GM12892 (cell line): ENCODE data around the gene JAZF1.

Experiments
- DNase-seq: peaks from one replicate; pipeline ENCODE4 v3.0.0; 2011; ENCODE audit not compliant: insufficient read length
- FAIRE-seq: peaks from 2 replicates; lab custom pipeline; 2011; peaks lifted over from hg19 to GRCh38; lab: Jason Lieb, UNC
- POLR2A ChIP-seq: IDR thresholded peaks from 2 replicates; pipeline ENCODE4 v1.6.1; 2011; ENCODE audit warnings: low read depth, low read length, control low read depth
- POLR2AphosphoS5 ChIP-seq: IDR thresholded peaks from 2 replicates; pipeline ENCODE4 v1.6.1; 2011; ENCODE audit warnings: low read depth, low read length, control low read depth
- TAF1 ChIP-seq: IDR thresholded peaks from 2 replicates; pipeline ENCODE4 v1.6.1; 2011; ENCODE audit warnings: low read depth, mild to moderate bottlenecking, control low read depth, low read length, borderline replicate concordance

JAZF1 gene

GRCh38 chr7:27960415-27960814 lies 220.2 kb downstream of the JAZF1 start:
- TF ChIP-seq TAF1 (no peak), POLR2A (no peak), POLR2AphosphoS5 (no peak)
- FAIRE-seq (no peak), DNase-seq (no peak)

DNA sequence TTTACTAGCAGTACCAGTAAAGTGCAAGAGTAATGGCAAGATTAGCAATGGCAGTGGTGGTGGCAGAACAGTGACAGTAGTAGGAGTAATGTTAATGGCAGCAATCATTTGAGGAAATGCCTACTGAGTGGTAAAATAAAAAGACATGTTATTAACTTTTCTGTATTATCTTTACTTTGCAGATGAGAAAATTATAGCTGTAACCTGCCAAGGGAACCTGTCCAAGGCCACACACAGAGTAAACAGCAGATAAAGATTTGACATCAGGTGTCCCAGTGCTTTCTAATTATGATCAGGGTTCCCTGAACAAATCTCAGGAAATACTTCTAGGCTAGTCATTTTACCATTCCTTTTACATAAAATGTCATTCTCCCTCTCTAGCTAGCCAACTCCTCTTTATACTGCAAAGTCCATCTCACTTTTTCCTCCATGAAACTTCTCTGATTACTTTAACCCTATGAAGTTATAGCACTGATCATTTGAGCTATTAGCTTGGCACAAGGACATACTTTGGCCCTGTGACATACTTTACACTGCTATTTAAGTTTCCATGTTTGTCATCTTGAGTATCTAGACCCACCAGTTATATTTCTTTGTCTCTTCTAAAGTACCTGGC lies 221.6 kb downstream of the JAZF1 start:
- FAIRE-seq: no peak
- no peak for DNase-seq
- TF ChIP-seq POLR2A: no peak
- no peak for TF ChIP-seq POLR2AphosphoS5

DNA sequence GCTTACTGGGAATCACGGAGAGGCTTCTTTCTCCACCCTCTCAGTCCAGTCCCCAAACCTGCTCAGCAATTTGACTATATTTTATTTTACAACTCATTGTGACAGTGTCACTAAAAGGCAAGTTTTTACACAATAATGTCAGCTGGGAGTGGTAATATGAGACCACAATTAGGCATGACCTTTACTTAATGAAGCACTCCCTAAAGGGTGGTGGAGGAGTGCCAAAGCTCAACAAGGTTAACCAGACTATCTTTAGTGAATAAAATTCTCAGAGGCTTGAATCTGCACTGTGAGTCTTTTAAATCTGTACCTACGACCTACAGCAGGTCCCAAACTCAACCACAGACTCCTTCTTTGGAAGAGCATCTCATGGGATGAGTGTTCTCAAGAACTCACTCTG lies 225.0 kb downstream of the JAZF1 start:
- no peak for FAIRE-seq
- TF ChIP-seq POLR2AphosphoS5: no peak
- DNase-seq: no peak

DNA sequence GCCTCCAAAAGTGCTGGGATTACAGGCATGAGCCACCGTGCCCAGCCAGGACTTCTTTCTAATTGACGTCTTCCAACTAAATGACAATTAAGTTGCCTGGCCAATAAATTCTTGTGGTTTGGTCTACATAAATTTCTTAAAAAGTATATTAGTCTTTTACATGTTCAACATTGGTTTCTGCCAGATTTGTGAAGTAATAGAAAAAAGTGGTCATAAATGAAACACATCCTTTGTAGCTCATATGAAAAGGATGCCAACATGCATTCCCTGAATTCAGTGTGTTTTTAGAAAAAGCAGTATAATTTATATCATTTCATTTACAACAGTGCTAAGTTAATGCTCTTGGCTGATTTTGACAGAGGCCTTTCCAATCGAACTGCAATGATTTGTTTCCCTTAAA lies 225.6 kb downstream of the JAZF1 start:
- DNase-seq: no peak
- no peak for FAIRE-seq
- TF ChIP-seq TAF1 (no peak), POLR2AphosphoS5 (no peak), POLR2A (no peak)

GRCh38 chr7:27953777-27954176 lies 226.8 kb downstream of the JAZF1 start:
- DNase-seq (no peak), FAIRE-seq (no peak)
- TF ChIP-seq POLR2A (no peak), POLR2AphosphoS5 (no peak), TAF1 (no peak)

DNA sequence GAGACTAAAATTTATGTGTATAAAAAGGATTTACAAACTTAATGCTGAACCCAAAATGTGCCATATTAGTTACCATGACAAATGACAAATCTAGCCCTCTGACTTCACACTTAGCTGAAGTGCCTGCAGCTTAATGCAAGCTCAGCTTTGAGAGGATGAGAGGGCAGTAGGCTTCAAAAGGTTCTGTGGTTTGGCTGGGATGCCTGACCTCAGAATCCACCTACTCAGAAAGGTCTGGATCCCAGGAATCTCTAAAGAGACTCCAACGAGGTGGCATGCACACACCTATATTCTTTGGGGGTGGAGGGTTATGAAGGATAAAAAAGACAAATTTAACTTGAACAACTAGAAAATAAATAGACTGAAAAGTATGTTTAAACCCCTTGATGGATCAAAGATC lies 227.2 kb downstream of the JAZF1 start:
- FAIRE-seq: no peak

GRCh38 chr7:27952456-27953285 lies 227.9 kb downstream of the JAZF1 start:
- TF ChIP-seq TAF1 (no peak), POLR2A (no peak), POLR2AphosphoS5 (no peak)
- FAIRE-seq (no peak), DNase-seq (no peak)

More for the DNA sequence above, 227.2 kb downstream of the JAZF1 start:
- no peak for DNase-seq
- no peak for TF ChIP-seq TAF1
- TF ChIP-seq POLR2AphosphoS5: no peak
- TF ChIP-seq POLR2A: no peak

GRCh38 chr7:27950123-27950522 lies 230.5 kb downstream of the JAZF1 start:
- FAIRE-seq (no peak), DNase-seq (no peak)
- TF ChIP-seq TAF1: no peak
- TF ChIP-seq POLR2A: no peak
- TF ChIP-seq POLR2AphosphoS5: no peak

DNA sequence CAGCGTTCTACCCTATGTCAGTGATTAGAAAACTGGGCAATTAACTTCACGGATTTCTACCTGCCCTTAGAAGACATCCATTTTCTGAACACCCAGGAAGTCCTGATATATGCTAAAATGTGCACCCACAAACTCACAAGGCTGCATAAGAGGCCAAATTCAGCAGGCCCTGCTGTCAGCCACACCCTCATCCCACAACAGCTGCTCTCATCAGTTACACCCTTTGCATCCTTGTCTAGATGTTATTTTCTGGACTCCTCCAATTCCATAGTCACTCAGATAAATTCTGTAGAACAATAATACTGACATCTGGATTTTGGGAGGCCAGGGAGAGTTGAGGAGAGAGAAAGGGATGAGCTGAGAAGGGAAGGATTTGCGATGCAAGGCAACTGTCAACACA lies 231.7 kb downstream of the JAZF1 start:
- TF ChIP-seq POLR2A: no peak
- TF ChIP-seq TAF1: no peak
- no peak for TF ChIP-seq POLR2AphosphoS5
- FAIRE-seq (no peak), DNase-seq (no peak)

GRCh38 chr7:27947586-27948278 lies 232.9 kb downstream of the JAZF1 start:
- DNase-seq: no peak
- TF ChIP-seq POLR2AphosphoS5 (no peak), POLR2A (no peak), TAF1 (no peak)
- no peak for FAIRE-seq

DNA sequence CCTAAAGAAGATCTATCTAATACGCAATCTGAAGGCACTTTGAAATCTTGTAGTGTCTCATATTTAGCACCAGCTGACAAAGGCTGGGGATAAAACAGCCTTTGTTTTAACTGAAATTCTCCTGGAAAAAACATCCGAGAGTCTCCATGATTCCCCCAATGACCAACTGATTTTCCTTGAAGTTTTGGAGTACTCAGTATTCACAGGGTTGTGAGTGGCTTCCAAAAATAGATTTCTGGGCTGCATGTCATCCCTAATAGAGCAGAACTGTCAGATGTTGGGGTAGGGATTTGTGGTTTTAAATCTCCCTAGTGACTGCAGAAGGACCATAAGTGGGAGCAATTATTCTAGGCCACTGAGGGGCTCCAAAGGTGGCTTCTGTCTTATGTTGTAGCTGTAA lies 234.2 kb downstream of the JAZF1 start:
- FAIRE-seq (no peak), DNase-seq (no peak)
- TF ChIP-seq TAF1 (no peak), POLR2A (no peak), POLR2AphosphoS5 (no peak)
